ENCODE data around the gene ZNF592.
A peak's percentile ranks its signal among the peaks of the same experiment; 100 is the strongest.
"Not testable (repeated sequence)": the region's sequence is repeated elsewhere in the genome, so short reads cannot be mapped to it uniquely, and the experiment has no call there.

Gene ZNF592, protein sequence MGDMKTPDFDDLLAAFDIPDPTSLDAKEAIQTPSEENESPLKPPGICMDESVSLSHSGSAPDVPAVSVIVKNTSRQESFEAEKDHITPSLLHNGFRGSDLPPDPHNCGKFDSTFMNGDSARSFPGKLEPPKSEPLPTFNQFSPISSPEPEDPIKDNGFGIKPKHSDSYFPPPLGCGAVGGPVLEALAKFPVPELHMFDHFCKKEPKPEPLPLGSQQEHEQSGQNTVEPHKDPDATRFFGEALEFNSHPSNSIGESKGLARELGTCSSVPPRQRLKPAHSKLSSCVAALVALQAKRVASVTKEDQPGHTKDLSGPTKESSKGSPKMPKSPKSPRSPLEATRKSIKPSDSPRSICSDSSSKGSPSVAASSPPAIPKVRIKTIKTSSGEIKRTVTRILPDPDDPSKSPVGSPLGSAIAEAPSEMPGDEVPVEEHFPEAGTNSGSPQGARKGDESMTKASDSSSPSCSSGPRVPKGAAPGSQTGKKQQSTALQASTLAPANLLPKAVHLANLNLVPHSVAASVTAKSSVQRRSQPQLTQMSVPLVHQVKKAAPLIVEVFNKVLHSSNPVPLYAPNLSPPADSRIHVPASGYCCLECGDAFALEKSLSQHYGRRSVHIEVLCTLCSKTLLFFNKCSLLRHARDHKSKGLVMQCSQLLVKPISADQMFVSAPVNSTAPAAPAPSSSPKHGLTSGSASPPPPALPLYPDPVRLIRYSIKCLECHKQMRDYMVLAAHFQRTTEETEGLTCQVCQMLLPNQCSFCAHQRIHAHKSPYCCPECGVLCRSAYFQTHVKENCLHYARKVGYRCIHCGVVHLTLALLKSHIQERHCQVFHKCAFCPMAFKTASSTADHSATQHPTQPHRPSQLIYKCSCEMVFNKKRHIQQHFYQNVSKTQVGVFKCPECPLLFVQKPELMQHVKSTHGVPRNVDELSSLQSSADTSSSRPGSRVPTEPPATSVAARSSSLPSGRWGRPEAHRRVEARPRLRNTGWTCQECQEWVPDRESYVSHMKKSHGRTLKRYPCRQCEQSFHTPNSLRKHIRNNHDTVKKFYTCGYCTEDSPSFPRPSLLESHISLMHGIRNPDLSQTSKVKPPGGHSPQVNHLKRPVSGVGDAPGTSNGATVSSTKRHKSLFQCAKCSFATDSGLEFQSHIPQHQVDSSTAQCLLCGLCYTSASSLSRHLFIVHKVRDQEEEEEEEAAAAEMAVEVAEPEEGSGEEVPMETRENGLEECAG (N-terminal part only)

DNA sequence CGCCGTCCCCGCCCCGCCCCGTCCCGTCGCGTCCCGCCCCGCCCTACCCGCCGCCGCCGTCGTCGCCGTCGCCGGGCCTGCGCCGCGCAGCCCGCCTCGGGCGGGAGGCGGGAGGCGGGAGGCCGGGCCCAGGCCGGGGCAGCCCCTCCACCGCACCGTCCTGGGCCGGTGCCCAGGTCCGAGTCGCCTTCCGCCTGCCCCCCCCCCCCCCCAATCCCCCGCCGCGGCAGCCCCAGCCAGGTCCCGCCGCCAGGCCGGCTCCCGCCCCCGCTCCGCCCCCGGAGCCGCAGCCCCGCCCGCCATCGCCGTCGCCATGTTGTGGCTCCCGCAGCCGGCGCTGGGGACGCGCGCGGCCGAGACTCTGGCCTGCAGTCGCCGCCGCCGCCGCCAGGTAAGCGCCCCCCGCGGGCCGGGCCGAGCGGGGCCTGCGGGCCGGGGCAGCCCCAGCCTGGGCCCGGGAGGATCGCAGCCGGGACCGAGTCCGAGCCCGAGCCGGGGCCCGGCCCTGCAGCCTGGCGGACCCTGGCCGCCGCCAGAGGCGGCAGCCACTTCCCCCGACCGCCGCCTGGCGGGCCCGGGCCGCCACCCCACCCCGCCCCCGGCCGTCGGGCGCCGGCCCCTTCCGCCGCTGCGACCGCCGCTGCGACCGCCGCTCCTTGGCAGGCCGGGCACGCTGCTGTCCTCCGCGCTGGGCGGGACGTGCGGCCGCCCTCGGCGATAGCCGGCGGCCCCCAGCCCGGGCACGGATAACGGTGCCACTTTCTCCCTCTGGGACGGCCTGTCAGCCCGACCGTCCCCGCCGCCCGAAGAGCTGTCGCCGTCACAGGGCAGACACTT is at the start of gene ZNF592:
Gene ZNF592, plus strand, starts transcription at position 319 of the 837 bp plus-strand sequence. CDS start 34,084 bp downstream, outside the sequence.
- DNase-seq = peak; percentile 81

- DNase-seq = no peak
Measured at GRCh38 chr15:84699538-84700191, 48.7 kb upstream of the ZNF592 start.

DNA sequence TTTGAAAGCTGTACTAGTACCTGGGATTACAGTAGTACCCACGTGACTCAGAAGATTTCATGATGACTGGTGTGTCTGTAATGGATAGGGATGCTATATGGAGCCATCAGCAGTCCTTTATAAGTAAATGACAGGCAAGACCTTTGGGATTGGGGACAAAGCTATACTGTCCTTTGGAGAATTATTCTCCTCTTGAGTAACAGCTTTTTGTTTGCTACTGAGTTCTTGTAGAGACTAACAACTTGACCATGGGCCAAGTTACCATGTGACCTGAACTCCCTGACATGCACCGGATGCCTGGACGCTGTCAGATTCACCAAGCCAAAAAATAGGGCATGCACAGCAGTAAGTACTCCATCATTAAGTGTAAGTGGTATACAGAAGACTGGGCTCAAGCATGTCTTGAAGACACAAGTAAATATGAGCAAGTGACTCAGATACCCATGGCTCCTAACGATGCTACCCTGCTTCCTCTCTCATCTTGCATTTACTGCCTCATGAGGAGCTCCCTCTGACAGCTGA is 45.4 kb upstream of the ZNF592 start:
- DNase-seq = no peak

GRCh38 chr15:84703808-84704207 is 44.6 kb upstream of the ZNF592 start:
- no peak for DNase-seq

- DNase-seq = no peak
Measured at GRCh38 chr15:84714372-84714771, 34.0 kb upstream of the ZNF592 start.

- no peak for DNase-seq
Measured at GRCh38 chr15:84714821-84715220, 33.6 kb upstream of the ZNF592 start.

DNA sequence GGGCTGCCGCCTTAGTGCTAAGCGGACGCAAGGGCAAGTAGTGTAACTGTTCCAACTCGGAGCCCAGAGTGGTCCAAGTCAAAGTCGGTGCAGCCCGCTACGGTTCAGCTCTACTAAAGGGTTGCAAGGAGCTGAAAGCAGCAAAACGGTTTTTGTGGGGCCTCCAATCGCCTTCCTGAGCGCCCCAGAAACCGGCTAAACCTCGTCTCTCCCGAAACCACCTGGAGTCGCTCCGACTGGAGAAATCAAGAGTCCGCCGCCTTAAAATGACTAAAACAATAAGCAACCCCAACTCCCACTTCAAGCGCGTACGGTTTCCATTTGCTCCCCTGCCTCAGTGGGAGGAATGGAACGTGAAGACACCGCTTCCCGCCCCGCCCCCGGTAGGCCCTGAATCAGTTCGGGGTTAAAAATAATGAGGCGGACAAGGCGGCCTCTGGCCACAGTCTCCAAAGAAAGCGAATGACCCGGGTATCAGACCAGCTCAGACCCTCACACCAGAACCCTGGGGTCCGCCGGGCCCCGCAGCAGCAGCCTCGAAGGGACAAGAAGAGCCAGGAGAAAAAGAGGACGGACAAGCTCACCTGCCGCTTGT is 32.9 kb upstream of the ZNF592 start:
- peak; percentile 30 for DNase-seq

DNA sequence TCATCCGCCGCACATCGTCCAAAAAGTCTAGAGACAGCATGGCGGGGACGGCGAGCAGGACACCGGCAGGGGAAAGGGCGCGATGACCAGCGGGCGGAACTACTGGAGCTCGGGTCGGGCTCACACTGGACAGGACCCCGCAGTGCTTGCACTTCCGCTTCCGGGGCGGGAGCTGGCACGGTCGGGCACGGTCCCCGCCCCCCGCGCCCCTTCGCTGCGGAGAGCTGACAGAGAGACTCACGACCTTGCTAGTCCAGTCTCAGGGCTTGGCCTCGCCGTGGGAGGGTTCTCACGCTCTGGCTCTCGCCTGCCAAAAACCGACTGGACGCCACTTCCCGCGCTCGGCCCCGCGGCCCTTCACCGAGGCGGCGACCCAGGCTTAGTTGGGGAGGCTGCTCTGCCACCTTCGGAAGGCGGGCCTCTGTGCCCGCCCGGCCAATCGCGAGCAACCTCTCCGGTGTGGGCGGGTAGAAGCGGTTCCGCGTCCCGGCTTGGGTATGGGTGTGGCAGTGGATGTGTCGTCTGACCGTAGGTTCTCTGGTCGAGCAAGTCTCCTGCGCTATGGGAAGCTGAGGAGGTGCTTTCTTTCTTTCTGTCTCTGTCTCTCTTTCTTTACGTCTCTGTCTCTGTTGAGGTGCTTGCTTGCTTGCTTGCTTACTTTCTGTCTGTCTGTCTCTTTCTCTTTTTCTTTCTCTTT is 32.2 kb upstream of the ZNF592 start, which contains the start of gene SEC11A:
Gene SEC11A, minus strand, starts transcription at position 104 of the 697 bp plus-strand sequence. Its CDS starts 64 bp downstream, at position 40.
- DNase-seq = peak; percentile 89

GRCh38 chr15:84721371-84721770 is 27.0 kb upstream of the ZNF592 start:
- DNase-seq = no peak

- DNase-seq = no peak
Measured at GRCh38 chr15:84722628-84723027, 25.8 kb upstream of the ZNF592 start.

DNA sequence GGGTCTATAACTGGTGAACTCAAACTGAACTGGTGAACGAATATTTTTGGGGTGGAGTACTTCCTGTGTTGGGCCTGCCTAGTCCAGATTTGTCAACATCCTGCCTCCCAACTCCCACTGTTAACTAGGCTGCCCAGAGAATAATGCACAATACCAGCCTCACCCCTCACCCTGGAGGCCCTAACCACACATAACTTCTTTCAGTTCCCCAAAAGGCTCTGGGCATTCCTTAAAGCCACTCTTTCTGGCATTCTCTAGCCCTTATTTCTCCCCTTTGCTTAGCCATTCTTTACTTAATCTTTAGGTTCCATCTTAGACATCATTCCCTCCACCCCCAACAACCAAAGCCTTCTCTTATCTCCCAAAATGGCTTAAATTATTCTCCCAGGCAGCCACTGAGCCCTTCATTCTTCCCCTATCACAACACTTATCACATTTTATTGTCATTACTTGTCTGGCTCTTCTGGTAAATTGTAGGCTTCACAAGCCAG is 23.3 kb upstream of the ZNF592 start:
- DNase-seq = no peak

- no peak for DNase-seq
Measured at GRCh38 chr15:84727429-84727828, 21.0 kb upstream of the ZNF592 start.

DNA sequence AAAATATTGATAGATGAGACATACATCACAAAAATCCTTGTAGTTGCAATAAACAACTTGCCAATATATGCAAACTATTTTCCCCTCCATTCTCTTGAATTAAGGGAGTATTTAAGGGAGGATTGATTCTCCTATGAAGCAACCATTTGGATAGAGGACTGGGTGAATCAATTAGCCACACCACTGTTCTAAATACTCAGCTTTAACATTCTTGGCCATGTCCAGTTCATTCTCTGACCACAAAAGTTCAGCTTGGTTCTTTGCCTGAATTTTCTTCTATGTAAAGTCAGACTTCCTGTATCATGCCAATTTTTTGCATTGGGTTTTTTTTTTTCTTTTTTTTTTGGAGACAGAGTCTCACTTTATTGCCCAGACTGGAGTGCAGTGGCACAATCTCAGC is 16.6 kb upstream of the ZNF592 start:
- no peak for DNase-seq

- DNase-seq = peak; percentile 54
Measured at GRCh38 chr15:84734794-84735479, 13.5 kb upstream of the ZNF592 start.

DNA sequence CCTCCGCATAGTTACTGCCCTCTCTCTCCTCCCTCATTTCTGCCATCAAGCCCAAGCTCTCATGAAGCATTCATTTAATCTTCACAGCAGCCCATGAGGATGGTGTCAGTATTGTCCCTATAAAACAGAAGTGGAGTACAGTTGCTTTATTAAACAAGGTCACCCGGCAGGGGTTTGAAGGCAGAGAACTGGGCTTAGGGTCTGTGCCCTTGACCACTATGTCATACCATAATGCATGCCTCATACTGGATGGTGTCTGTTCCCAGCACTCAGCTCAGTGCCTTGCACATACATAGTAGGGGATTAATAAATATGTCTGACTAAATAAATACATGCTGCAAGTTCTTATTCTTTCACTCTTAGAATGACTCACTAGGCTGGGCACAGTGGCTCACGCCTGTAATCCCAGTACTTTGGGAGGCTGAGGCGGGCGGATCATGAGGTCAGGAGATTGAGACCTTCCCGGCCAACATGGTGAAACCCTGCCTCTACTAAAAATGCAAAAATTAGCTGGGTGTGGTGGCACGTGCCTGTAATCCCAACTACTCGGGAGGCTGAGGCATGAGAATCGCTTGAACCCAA is 12.8 kb upstream of the ZNF592 start:
- DNase-seq = not testable (repeated sequence)

GRCh38 chr15:84736375-84736774 is 12.0 kb upstream of the ZNF592 start:
- DNase-seq = peak; percentile 46

DNA sequence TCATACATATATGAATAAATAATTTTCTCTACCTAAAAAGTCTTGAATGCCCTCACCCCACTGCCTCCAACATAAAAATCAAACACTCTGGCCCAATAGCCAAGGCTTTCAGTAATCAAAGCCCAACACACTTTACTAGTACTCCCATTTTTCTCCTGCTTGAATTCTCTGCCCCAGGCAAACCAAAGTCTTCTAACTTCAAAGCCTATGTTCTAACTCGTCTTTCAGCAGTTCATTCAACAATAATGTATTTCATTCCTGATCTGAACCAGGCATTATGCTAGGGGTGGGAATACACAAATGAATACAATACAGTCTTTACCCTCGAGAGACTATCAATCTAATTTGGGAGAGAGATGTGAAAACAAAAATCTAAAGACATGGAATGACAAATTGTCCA is 11.4 kb upstream of the ZNF592 start:
- DNase-seq = no peak

GRCh38 chr15:84740691-84741090 is 7.7 kb upstream of the ZNF592 start:
- DNase-seq = no peak

DNA sequence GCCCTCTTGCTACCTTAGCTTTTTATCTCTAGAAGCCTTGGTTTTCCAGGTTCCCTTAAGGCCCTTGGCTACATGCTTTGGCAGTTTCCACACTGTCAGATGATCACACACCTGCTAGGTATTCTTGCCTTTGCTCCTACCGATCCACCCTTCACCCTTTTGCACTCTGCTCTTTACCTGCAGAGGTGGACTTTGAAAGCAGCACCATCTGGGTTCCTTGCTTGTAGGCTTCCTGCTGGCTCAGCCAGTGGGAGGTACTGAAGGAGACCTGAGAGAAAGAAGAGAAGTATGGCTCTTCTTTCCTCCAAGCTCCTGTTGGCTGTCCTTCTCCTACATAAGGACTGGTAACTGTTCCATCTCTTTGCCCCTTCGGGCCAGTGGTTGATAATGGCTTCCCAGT is 7.3 kb upstream of the ZNF592 start:
- no peak for DNase-seq

Measured in activated CD4-positive, alpha-beta T cell treated with anti-CD3 and anti-CD28 coated beads, Interleukin-2, amount 50 U/mL, for 1 hour (primary cell).